GM19193 (cell line): Measurements from ENCODE around the gene PRC1.

ENCODE experiments used
- POLR2A ChIP-seq: IDR thresholded peaks from 4 replicates; pipeline ENCODE4 v1.6.1; 2011; ENCODE audit not compliant: insufficient read depth, insufficient read length; ENCODE audit errors: extremely low read depth

Gene PRC1

GRCh38 chr15:91007266-91007665 is 12.9 kb upstream of the PRC1 start:
- TF ChIP-seq POLR2A: no peak

GRCh38 chr15:91001209-91001608 is 6.9 kb upstream of the PRC1 start:
- TF ChIP-seq POLR2A: no peak

GRCh38 chr15:90998737-90999136 is 4.4 kb upstream of the PRC1 start:
- TF ChIP-seq POLR2A: no peak

GRCh38 chr15:90994059-90994416 is 297 bp downstream of the PRC1 start:
- no peak for TF ChIP-seq POLR2A

- TF ChIP-seq POLR2A: no peak
Observed at GRCh38 chr15:90991587-90992285, 2.6 kb downstream of the PRC1 start.

GRCh38 chr15:90990446-90990845 is 3.9 kb downstream of the PRC1 start:
- no peak for TF ChIP-seq POLR2A

- no peak for TF ChIP-seq POLR2A
Observed at GRCh38 chr15:90989040-90989768, 5.1 kb downstream of the PRC1 start.

GRCh38 chr15:90988296-90988695 is 6.0 kb downstream of the PRC1 start:
- TF ChIP-seq POLR2A: no peak

GRCh38 chr15:90987561-90988141 is 6.7 kb downstream of the PRC1 start:
- no peak for TF ChIP-seq POLR2A

GRCh38 chr15:90986790-90987507 is 7.4 kb downstream of the PRC1 start:
- TF ChIP-seq POLR2A: no peak

GRCh38 chr15:90982135-90982534 is 12.2 kb downstream of the PRC1 start:
- TF ChIP-seq POLR2A: no peak

GRCh38 chr15:90981681-90982080 is 12.7 kb downstream of the PRC1 start:
- no peak for TF ChIP-seq POLR2A

GRCh38 chr15:90979582-90979981 is 14.8 kb downstream of the PRC1 start:
- no peak for TF ChIP-seq POLR2A

GRCh38 chr15:90974216-90974615 is 20.1 kb downstream of the PRC1 start:
- TF ChIP-seq POLR2A: no peak

GRCh38 chr15:90972133-90972532 is 22.2 kb downstream of the PRC1 start:
- no peak for TF ChIP-seq POLR2A
